Lung (tissue), 13 donors: ENCODE data around the gene CCDC181. TPM values are rescaled to one million over a fixed set of nuclear protein-coding genes. Genes with fewer than 3 reads are reported as not detected.

ENCODE experiments used
- ATAC-seq: fragments of 200-7000 bp; cut with Tn5 transposase; one replicate; pipeline ENCODE4 v1.9.1; 2020; ENCODE audit warnings: moderate number of reproducible peaks; ENCODE audit not compliant: insufficient read depth, low FRiP score
- DNase-seq, 3 donors: peaks; one replicate each; pipeline ENCODE4 v3.0.0-alpha.2; 2013 to 2017
- H3K27ac ChIP-seq, 2 donors: one replicate each; pipeline ENCODE4 v1.5.1; 2013; ENCODE audit warnings: mild to moderate bottlenecking in 2 of 2, moderate library complexity in 2 of 2, control low read depth in 1 of 2, inconsistent platforms in 1 of 2, low read depth in 1 of 2, low read length in 1 of 2
- H3K27me3 ChIP-seq, 3 donors: one replicate each; pipeline ENCODE4 v1.5.1; 2013; ENCODE audit warnings: low read length in 2 of 3; ENCODE audit not compliant: control insufficient read depth in 3 of 3, insufficient read depth in 3 of 3
- H3K36me3 ChIP-seq, 4 donors: one replicate each; pipeline ENCODE4 v1.5.1; 2013; ENCODE audit warnings: low read length in 4 of 4, mild to moderate bottlenecking in 1 of 4, moderate library complexity in 1 of 4; ENCODE audit not compliant: control insufficient read depth in 4 of 4, insufficient read depth in 4 of 4
- H3K4me1 ChIP-seq, 5 donors: one replicate each; pipeline ENCODE4 v1.5.1; 2013; ENCODE audit warnings: low read length in 5 of 5, mild to moderate bottlenecking in 2 of 5, moderate library complexity in 1 of 5; ENCODE audit not compliant: control insufficient read depth in 5 of 5, insufficient read depth in 5 of 5
- H3K4me3 ChIP-seq: one replicate; pipeline ENCODE4 v1.5.1; 2013; ENCODE audit warnings: mild to moderate bottlenecking, control low read depth, moderate library complexity
- H3K9ac ChIP-seq, 2 donors: one replicate each; pipeline ENCODE4 v1.5.1; 2013; ENCODE audit warnings: low read length in 2 of 2, control low read depth in 1 of 2; ENCODE audit not compliant: insufficient read depth in 1 of 2
- H3K9me3 ChIP-seq, 4 donors: one replicate each; pipeline ENCODE4 v1.5.1; 2013; ENCODE audit warnings: low read length in 3 of 4, mild to moderate bottlenecking in 1 of 4, moderate library complexity in 1 of 4; ENCODE audit not compliant: control insufficient read depth in 4 of 4, insufficient read depth in 3 of 4
- CTCF ChIP-seq: IDR thresholded peaks from 2 replicates; pipeline ENCODE4 v1.5.1; 2012; ENCODE audit warnings: mild to moderate bottlenecking; ENCODE audit errors: control extremely low read depth, extremely low read depth
- WGBS, 2 donors: extraction: QIAGEN DNeasy Blood & Tissue Kit; methylation state at CpG; one replicate each; pipeline ENCODE4 v1.1.7; 2013; 5-methylcytosine and 5-hydroxymethylcytosine counted together
- polyA plus RNA-seq, 2 donors: library from polyadenylated mRNA; stranded (reverse); fragments of 200-250 nt; gene quantifications; one replicate each; pipeline ENCODE4 v1.2.1, GENCODE V29; 2013
- small RNA-seq: library from RNA; depleted of rRNA; stranded (forward); fragments of <200 nt; gene quantifications from one replicate; pipeline ENCODE3, GENCODE V24; 2014; ENCODE audit warnings: low replicate concordance
- total RNA-seq, 2 donors: library from RNA; depleted of rRNA in 1 of 2; stranded (reverse); fragments of >200 nt in 1 of 2; gene quantifications; one replicate each; pipeline ENCODE4 v1.2.1, GENCODE V29; 2014 to 2021
- donor health status: control.
- donor health status: control.
- donor health status: Bipolar disorder and iron deficiency.
- donor health status: healthy.
- donor health status: DM: yes; HTN: yes; CAD: no.

CCDC181 gene
- total and polyA plus RNA-seq, 4 donors, result 2.9 to 5.7 (median 4.6) TPM

- ATAC-seq, result no peak
- Histone ChIP-seq H3K36me3 (peaks cover 0 to 1% (median 0%) of the 10 kb centered on the region in 4 donors), H3K9me3 (no peaks in the 10 kb centered on the region), H3K27me3 (no peaks in the 10 kb centered on the region), H3K9ac (no peak overlapping the region), H3K4me3 (no peak overlapping the region), H3K27ac (no peak overlapping the region), H3K4me1 (peaks cover 0 to 2% (median 0%) of the 10 kb centered on the region in 5 donors)
- TF ChIP-seq CTCF, result no peak
- no peak for DNase-seq
- WGBS, 2 donors, result 96% methylated on average over 3 of the region's 3 CpGs
Observed at GRCh38 chr1:169346036-169346589, 81.2 kb downstream of the CCDC181 start.

DNA sequence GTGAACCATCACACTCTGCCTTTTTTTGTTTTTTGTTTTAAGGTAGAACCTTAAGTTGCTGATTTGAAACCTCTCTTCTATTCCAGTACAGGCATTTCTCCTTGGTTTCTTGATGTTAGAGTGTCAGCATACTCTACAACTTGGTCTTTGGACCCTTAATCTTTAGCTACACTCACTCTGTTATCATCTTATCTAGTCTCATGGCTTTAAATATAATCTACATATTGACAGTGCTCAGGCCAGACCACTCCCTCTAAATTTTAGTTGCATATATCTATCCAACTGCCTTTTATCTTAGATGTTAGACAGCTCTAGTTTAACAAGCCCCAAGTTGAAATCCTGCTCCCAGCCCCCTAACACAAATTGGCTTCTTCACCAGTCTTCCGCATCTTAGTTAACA is 81.8 kb downstream of the CCDC181 start:
- TF ChIP-seq CTCF, result no peak
- no peaks in the 10 kb centered on the region for H3K9me3 ChIP-seq
- WGBS, 2 donors, result 97 to 98% methylated on average over 1 of the region's 1 CpG

More for the DNA sequence above, 81.8 kb downstream of the CCDC181 start:
- peaks cover 0 to 1% (median 0%) of the 10 kb centered on the region in 4 donors for H3K36me3 ChIP-seq
- ATAC-seq, result no peak
- no peak overlapping the region for H3K4me3 ChIP-seq
- no peak overlapping the region for H3K27ac ChIP-seq
- peaks cover 0 to 2% (median 0%) of the 10 kb centered on the region in 5 donors for H3K4me1 ChIP-seq
- H3K27me3 ChIP-seq, result no peaks in the 10 kb centered on the region
- DNase-seq, result no peak
- no peak overlapping the region for H3K9ac ChIP-seq

Small RNA genes within 50 kb of the gene (small RNA-seq; reads per million reads assigned to genes)
- gene AL021068.2, result not detected

Other genes starting within 250 kb of the CCDC181 start
- 10 to 100 TPM; 22.9 to 43.7 TPM for gene NME7, start 59.7 kb downstream of the CCDC181 start, total RNA-seq
- gene NME7, start 59.7 kb downstream of the CCDC181 start, polyA plus RNA-seq, result 10 to 100 TPM in 1 of 2 donors, 1 to 10 TPM in 1; 6.2 to 13.1 TPM
- gene BLZF1, start 59.3 kb downstream of the CCDC181 start, total RNA-seq, result 10 to 100 TPM; 22.1 to 31.5 TPM
- 10 to 100 TPM in 1 of 2 donors, 1 to 10 TPM in 1; 8.0 to 11.0 TPM for gene BLZF1, start 59.3 kb downstream of the CCDC181 start, polyA plus RNA-seq
- gene SLC19A2, start 58.5 kb upstream of the CCDC181 start, total RNA-seq, result 10 to 100 TPM; 15.6 to 23.1 TPM
- 10 to 100 TPM; 16.0 to 18.7 TPM for gene SLC19A2, start 58.5 kb upstream of the CCDC181 start, polyA plus RNA-seq
- gene F5, start 159.0 kb upstream of the CCDC181 start, total RNA-seq, result 1 to 10 TPM in 1 of 2 donors, under 1 TPM in 1; 0.74 to 3.4 TPM
- 1 to 10 TPM; 1.5 to 5.3 TPM for gene F5, start 159.0 kb upstream of the CCDC181 start, polyA plus RNA-seq
- 10 to 100 TPM; 11.2 to 13.0 TPM for gene SELP, start 202.7 kb upstream of the CCDC181 start, total RNA-seq
- gene SELP, start 202.7 kb upstream of the CCDC181 start, polyA plus RNA-seq, result 10 to 100 TPM in 1 of 2 donors, 1 to 10 TPM in 1; 9.3 to 12.1 TPM